ENCODE results near the gene ACCSL.

The ACCSL gene

GRCh38 chr11:44029977-44030911, 17.5 kb upstream of the ACCSL start:
- no peak for TF ChIP-seq GATA3 (IDR thresholded peaks at IDR 0.05; ENCODE audit: low read depth, low read length)
- no peak for TF ChIP-seq GATA2 (IDR thresholded peaks at IDR 0.05; ENCODE audit: low read depth, low read length)

DNA sequence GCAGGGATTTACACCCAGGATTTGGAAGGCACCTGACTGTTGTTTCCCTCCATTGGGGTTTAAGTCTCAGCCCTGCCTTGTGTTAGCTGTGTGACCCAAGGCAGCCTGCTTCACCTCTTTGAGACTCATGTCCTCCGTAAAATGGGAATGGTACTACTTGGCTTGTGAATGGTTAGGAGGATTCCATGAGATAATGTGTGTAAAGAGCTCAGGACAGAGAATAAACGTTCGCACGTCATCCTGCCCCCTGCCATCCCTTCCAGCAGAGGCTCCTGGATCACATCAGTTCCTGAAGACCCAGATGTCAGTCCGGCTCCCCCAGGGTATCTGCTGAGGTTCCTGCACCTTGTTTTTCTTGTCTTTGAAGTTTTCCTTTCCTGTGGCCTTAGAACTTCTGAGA, 16.8 kb upstream of the ACCSL start:
- TF ChIP-seq GATA3 (IDR thresholded peaks at IDR 0.05; ENCODE audit: low read depth, low read length) (no peak), GATA2 (IDR thresholded peaks at IDR 0.05; ENCODE audit: low read depth, low read length) (no peak)

GRCh38 chr11:44031549-44031948, 16.2 kb upstream of the ACCSL start:
- TF ChIP-seq GATA3 (IDR thresholded peaks at IDR 0.05; ENCODE audit: low read depth, low read length), result no peak
- no peak for TF ChIP-seq GATA2 (IDR thresholded peaks at IDR 0.05; ENCODE audit: low read depth, low read length)

GRCh38 chr11:44032299-44033085, 15.3 kb upstream of the ACCSL start:
- no peak for TF ChIP-seq GATA3 (IDR thresholded peaks at IDR 0.05; ENCODE audit: low read depth, low read length)
- no peak for TF ChIP-seq GATA2 (IDR thresholded peaks at IDR 0.05; ENCODE audit: low read depth, low read length)

- TF ChIP-seq GATA2 (IDR thresholded peaks at IDR 0.05; ENCODE audit: low read depth, low read length) (no peak), GATA3 (IDR thresholded peaks at IDR 0.05; ENCODE audit: low read depth, low read length) (no peak)
Measured at GRCh38 chr11:44033411-44033850, 14.3 kb upstream of the ACCSL start.

DNA sequence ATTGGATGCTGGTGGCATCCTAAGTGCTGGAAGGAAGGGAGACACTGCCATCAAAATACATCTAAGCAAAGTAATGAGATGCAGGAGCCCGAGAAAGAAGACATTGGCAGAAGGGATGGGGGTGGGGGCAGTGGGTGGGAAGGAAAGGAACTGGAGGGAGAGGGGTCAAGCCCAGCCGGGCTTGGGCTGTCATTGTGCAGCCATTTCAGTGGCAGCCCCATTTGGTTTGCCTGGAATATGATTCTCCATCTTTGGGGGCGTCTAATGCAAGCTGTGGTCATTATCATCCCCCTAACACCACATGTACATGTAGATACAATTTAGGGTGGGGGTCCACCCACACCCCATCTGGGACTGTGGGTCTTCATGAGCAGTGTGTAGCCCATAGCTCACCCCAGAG, 13.9 kb upstream of the ACCSL start:
- TF ChIP-seq GATA2 (IDR thresholded peaks at IDR 0.05; ENCODE audit: low read depth, low read length), result no peak

GRCh38 chr11:44034639-44035038, 13.1 kb upstream of the ACCSL start:
- TF ChIP-seq GATA2 (IDR thresholded peaks at IDR 0.05; ENCODE audit: low read depth, low read length) (no peak), GATA3 (IDR thresholded peaks at IDR 0.05; ENCODE audit: low read depth, low read length) (no peak)

- TF ChIP-seq GATA2 (IDR thresholded peaks at IDR 0.05; ENCODE audit: low read depth, low read length), result no peak
- TF ChIP-seq GATA3 (IDR thresholded peaks at IDR 0.05; ENCODE audit: low read depth, low read length), result no peak
Measured at GRCh38 chr11:44036811-44037657, 10.7 kb upstream of the ACCSL start.

GRCh38 chr11:44037658-44037998, 10.2 kb upstream of the ACCSL start:
- TF ChIP-seq GATA2 (IDR thresholded peaks at IDR 0.05; ENCODE audit: low read depth, low read length) (no peak), GATA3 (IDR thresholded peaks at IDR 0.05; ENCODE audit: low read depth, low read length) (no peak)

DNA sequence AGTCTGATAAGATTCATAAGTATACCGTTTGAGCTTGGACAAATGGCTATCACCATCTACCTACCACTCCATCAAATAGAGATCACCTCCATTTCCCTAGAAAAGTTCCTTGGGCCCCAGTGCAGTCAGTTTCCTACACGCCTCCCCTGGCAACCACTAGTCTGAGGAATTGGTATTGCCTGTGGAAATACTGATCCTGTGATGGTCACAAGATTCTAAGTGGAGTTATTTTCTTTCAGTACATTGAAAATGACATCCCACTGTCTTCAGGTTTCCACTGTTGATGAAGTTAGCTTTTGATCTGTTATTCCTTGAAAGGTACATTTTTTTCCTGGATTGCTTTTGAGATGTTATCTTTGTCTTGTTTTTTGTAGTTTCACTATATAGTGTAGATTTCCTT, 4.6 kb upstream of the ACCSL start:
- TF ChIP-seq GATA3 (IDR thresholded peaks at IDR 0.05; ENCODE audit: low read depth, low read length) (no peak), GATA2 (IDR thresholded peaks at IDR 0.05; ENCODE audit: low read depth, low read length) (no peak)

GRCh38 chr11:44046182-44046581, 1.6 kb upstream of the ACCSL start:
- TF ChIP-seq GATA3 (IDR thresholded peaks at IDR 0.05; ENCODE audit: low read depth, low read length), result no peak
- no peak for TF ChIP-seq GATA2 (IDR thresholded peaks at IDR 0.05; ENCODE audit: low read depth, low read length)

DNA sequence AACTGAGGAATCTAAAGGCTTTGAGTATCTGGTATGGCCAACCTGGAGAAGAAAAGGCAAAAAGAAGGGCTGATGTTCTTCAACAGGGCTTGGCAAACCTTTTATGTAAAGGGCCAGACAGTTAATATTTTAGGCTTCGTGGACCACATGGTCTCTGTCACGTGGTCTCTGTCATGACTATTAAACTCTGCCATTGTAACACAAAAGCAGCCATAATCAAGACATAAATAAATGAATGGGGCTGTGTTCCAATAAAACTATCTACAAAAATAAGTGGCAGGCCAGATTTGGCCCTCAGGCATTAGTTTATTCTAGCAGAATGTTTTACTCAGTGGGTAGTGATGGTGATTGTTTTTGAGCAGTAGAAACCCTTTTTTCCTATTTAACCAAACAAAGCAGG, 483 bp upstream of the ACCSL start:
- TF ChIP-seq GATA2 (IDR thresholded peaks at IDR 0.05; ENCODE audit: low read depth, low read length) (no peak), GATA3 (IDR thresholded peaks at IDR 0.05; ENCODE audit: low read depth, low read length) (no peak)

DNA sequence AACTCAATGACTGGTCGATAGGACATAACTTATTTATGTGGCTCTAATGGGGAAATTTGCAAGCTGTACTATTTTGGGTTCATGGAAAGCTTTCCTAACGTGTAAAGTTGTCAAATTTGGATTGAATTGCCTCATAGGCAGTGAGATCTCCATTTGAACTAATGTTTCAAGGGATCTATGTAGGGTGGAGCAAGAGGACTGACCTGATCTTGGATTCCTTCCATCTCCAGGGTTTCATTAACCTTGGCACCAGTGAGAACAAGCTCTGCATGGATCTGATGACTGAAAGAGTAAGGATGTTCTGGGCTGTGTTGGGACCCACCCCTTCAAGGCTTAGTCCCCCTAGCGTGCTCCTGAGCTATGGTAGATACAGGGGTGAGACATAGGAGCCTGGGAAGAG, 2.1 kb downstream of the ACCSL start:
- TF ChIP-seq GATA2 (IDR thresholded peaks at IDR 0.05; ENCODE audit: low read depth, low read length) (no peak), GATA3 (IDR thresholded peaks at IDR 0.05; ENCODE audit: low read depth, low read length) (no peak)

DNA sequence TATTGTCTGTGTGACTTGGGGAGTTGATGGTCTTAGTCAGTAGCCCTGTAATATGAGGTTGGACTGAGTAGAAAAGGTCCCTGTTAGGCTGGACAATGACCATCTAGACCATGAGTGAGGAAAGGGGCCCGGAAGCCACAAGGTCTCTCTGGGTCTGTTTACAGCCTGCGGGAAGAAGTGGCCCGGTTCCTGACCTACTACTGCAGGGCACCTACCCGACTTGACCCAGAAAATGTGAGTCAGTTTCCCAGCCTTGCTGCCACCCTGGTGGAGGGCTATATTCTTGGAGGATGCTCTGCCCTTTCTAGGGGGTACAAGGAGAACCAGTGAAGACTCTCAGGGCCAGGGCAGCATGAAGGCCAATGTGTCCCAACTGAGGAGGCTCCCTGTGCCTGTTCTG, 3.4 kb downstream of the ACCSL start:
- TF ChIP-seq GATA2 (IDR thresholded peaks at IDR 0.05; ENCODE audit: low read depth, low read length), result no peak
- no peak for TF ChIP-seq GATA3 (IDR thresholded peaks at IDR 0.05; ENCODE audit: low read depth, low read length)
